SK-N-MC (cell line): ENCODE results near the gene FAM53B.

ENCODE experiments used
- EZH2 ChIP-seq: fragments of 200-600 bp; sonication (generic); IDR thresholded peaks from one replicate; pipeline ENCODE4 v1.6.1; 2017; ENCODE audit warnings: antibody characterized with exemption
- POLR2AphosphoS5 ChIP-seq: IDR thresholded peaks from 2 replicates; pipeline ENCODE4 v1.6.1; 2012; ENCODE audit warnings: mild to moderate bottlenecking, low read depth, low read length, borderline replicate concordance

DNA sequence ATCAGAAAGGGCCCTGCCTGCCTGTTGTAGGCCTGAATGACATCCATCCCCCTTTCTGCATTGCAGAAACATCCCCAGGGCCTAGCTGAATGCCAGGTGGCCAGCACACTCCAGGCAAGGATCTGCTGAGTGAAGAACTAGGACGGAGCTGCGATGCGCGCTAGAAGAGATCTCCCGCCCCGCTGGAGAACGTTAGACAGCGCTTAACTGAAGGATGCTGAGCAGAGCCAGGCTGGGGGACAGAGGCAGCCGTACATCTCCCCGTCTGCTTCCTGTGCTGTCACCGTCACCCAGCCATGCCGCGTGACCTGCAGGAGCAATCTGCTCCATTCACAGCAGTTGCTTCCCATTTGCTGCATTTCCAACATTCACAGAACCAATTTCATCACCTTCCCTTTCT, 73.3 kb downstream of the FAM53B start:
- no peak for TF ChIP-seq POLR2AphosphoS5
- no peak for TF ChIP-seq EZH2
